Measurements from ENCODE around the gene CHMP6. TPM values are rescaled to one million over a fixed set of nuclear protein-coding genes. Genes with fewer than 3 reads are reported as not detected.

The CHMP6 gene
- total RNA-seq, 2 experiments from 2014 or later: 30.3 to 31.6 TPM

DNA sequence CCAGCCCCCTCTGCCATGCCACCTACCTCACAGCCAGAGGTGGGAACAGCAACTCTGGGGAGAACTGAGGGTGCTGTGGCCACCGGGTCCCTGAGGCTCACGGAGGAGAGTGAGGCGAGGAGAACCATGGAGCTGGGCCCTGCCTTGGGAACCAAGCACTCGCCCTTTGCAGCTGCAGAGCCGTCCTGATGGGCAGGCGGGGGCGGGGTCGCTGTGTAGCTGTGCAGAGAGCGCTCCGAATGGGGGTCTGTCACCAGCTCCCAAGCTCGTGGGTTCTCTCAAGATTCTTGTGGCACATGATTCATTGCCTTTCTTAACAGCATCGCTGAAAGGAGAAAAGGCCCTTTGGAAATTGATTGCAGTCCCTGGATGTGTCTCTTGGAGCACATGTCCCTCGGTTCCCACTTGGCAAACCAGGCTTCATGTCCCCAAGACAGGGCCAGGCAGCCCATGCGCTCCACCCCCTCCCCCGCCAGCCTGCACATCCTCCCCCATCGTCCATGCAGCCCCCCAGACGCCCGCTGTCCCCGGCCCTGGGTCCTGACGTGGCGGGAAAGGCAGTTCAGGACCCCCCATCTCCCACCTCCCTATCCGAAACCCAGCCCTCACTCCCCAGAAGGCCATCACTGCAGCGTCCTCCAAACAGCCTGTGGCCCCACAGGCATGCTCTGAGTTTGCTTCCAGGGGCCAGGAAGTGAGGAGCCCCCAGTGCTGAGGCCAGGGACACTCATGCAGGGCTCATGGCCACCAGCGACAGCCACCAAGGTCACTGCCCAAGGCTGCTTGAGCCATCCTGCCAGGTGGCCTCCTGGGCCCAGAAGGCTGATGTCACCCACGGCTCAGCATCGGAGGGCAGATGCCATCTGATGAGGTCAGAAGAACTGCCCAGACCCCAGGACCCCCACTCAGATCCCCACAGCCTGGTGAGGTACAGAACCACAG, 20.6 kb upstream of the CHMP6 start:
- Mint-ChIP-seq H3K4me3 (no peak overlapping the region), H3K27ac (no peak overlapping the region), H3K36me3 (ENCODE audit: low read depth) (no peaks in the 10 kb centered on the region), H3K27me3 (peaks cover 3% of the 10 kb centered on the region), H3K4me1 (peaks cover 7% of the 10 kb centered on the region), H3K9me3 (no peaks in the 10 kb centered on the region)
- ChIA-PET CTCF (interaction anchor here (1.1 to 1.9 kb wide), 4 partner anchors 70 to 543 kb away, joined by 3 to 11 read pairs (median 6); no protein-coding TSS in a partner anchor), POLR2A (interaction anchor here (1.2 to 2.2 kb wide), 4 partner anchors 8 to 547 kb away, joined by 3 to 6 read pairs (median 4); no protein-coding TSS in a partner anchor)
- DNase-seq: no peak

GRCh38 chr17:80971704-80972304, 19.8 kb upstream of the CHMP6 start:
- Mint-ChIP-seq H3K4me1 (peaks cover 7% of the 10 kb centered on the region), H3K36me3 (ENCODE audit: low read depth) (no peaks in the 10 kb centered on the region), H3K27ac (no peak overlapping the region), H3K27me3 (peaks cover 3% of the 10 kb centered on the region), H3K9me3 (no peaks in the 10 kb centered on the region), H3K4me3 (no peak overlapping the region)
- ChIA-PET CTCF (interaction anchor here (0.6 kb wide), 1 partner anchor 41 kb away, joined by 3 read pairs; no protein-coding TSS in a partner anchor), POLR2A (no interaction called here)
- DNase-seq: no peak

- POLR2A ChIA-PET: no interaction called here
- no peaks in the 10 kb centered on the region for H3K9me3 Mint-ChIP-seq
- H3K4me1 Mint-ChIP-seq: peaks cover 8% of the 10 kb centered on the region
- H3K36me3 Mint-ChIP-seq (ENCODE audit: low read depth): no peaks in the 10 kb centered on the region
- no peak for DNase-seq
- H3K27me3 Mint-ChIP-seq: peaks cover 9% of the 10 kb centered on the region
- CTCF ChIA-PET: interaction anchor here (0.6 kb wide), 1 partner anchor 423 kb away, joined by 3 read pairs; no protein-coding TSS in a partner anchor
- no peak overlapping the region for H3K4me3 Mint-ChIP-seq
- no peak overlapping the region for H3K27ac Mint-ChIP-seq
Observed at GRCh38 chr17:80976701-80977100, 14.9 kb upstream of the CHMP6 start.

GRCh38 chr17:80977172-80977571, 14.5 kb upstream of the CHMP6 start:
- CTCF ChIA-PET: no interaction called here
- H3K27me3 Mint-ChIP-seq: peaks cover 9% of the 10 kb centered on the region

GRCh38 chr17:80978499-80979497, 12.8 kb upstream of the CHMP6 start:
- Mint-ChIP-seq H3K4me3 (no peak overlapping the region), H3K27ac (no peak overlapping the region), H3K9me3 (no peaks in the 10 kb centered on the region), H3K27me3 (peaks cover 13% of the 10 kb centered on the region), H3K36me3 (ENCODE audit: low read depth) (no peaks in the 10 kb centered on the region), H3K4me1 (peaks cover 8% of the 10 kb centered on the region)
- ChIA-PET CTCF (interaction anchor here (1.5 kb wide), 1 partner anchor 552 kb away, joined by 4 read pairs; no protein-coding TSS in a partner anchor), POLR2A (interaction anchor here (1.0 kb wide), 1 partner anchor 8 kb away, joined by 3 read pairs; no protein-coding TSS in a partner anchor)
- no peak for DNase-seq

More at GRCh38 chr17:80977172-80977571, 14.5 kb upstream of the CHMP6 start:
- POLR2A ChIA-PET: no interaction called here
- DNase-seq: no peak
- H3K27ac Mint-ChIP-seq: no peak overlapping the region
- no peaks in the 10 kb centered on the region for H3K36me3 Mint-ChIP-seq (ENCODE audit: low read depth)
- H3K4me3 Mint-ChIP-seq: no peak overlapping the region
- no peaks in the 10 kb centered on the region for H3K9me3 Mint-ChIP-seq
- H3K4me1 Mint-ChIP-seq: peaks cover 8% of the 10 kb centered on the region

- Mint-ChIP-seq H3K27ac (no peak overlapping the region), H3K4me1 (peaks cover 8% of the 10 kb centered on the region), H3K27me3 (peaks cover 10% of the 10 kb centered on the region), H3K36me3 (ENCODE audit: low read depth) (no peaks in the 10 kb centered on the region), H3K4me3 (no peak overlapping the region), H3K9me3 (no peaks in the 10 kb centered on the region)
- DNase-seq: no peak
- ChIA-PET POLR2A (interaction anchor here (1.0 kb wide), 1 partner anchor 9 kb away, joined by 3 read pairs; no protein-coding TSS in a partner anchor), CTCF (interaction anchor here (1.5 kb wide), 1 partner anchor 553 kb away, joined by 4 read pairs; no protein-coding TSS in a partner anchor)
Observed at GRCh38 chr17:80979547-80980378, 11.9 kb upstream of the CHMP6 start.

DNA sequence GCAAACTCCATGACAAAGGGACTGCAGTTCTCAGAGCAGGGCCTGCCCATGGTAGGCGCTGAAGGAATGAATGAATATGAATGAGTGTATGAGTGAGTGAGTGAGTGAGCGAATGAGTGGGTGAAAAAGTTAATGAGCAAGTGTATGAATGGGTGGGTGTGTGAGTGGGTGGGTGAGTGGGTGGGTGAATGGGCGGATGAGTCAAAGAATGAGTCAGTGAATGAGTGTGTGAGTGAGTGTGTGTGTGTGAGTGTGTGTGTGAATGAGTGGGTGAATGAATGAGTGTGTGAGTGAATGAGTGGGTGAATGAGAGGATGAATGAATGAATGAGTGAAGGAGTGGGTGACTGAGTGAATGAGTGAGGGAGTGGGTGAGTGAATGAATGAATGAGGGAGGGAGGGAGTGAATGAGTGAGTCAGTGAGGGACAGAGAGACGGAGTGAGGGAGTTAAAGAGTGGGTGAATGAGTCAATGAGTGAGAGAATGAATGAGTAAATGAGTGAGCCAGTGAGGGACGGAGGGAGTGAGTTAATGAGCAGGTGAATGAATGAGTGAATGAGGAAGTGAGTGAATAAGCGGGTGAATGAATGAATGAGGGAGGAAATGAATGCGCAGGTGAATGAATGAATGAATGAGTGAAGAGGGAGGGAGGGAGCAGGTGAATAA, 11.1 kb upstream of the CHMP6 start:
- CTCF ChIA-PET: interaction anchor here (1.5 to 3.3 kb wide), 2 partner anchors 553 kb away, joined by 4 to 16 read pairs; no protein-coding TSS in a partner anchor
- Mint-ChIP-seq H3K4me3 (no peak overlapping the region), H3K27me3 (peaks cover 10% of the 10 kb centered on the region), H3K4me1 (peaks cover 8% of the 10 kb centered on the region), H3K36me3 (ENCODE audit: low read depth) (no peaks in the 10 kb centered on the region), H3K9me3 (no peaks in the 10 kb centered on the region), H3K27ac (no peak overlapping the region)
- POLR2A ChIA-PET: no interaction called here
- no peak for DNase-seq

DNA sequence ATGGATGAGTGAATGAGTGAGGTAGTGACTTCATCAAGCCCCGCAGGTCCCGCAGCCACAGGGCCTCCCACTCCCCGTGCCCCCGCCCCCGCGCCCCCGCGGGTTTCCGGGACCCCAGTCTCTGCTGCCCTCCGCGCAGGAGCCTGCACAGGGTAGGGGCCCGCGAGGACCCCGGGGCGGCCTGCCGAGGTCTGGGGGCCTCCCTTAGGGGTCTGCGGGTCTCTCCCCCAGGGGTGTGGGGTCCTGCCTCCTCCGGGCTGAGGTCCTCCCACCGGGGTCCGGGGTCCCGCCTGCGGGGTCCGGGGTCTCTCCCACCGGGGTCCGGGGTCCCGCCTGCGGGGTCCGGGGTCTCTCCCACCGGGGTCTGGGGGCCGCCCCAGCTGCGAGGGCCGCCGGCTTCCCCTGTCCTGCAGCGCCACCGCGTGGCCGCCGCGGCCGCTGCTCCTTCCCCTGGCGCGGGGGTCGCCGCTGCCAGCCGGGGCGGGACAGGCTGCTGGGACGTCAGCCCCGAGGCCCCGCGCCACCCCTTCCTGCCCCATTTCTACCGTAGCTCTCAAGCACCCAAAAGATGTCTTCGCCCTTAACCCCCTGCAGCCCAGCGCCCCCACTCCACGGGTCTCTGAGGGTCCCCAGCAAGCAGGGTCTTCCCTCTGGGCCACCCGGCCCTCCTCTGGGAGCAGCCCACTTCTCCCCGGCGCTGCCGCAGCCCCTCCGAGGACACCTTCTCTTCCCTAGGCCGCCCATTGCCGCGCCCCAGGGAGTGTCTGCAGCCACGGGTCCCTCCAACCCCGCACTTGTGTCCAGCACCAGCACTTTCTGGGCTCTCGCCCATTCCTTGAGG, 10.4 kb upstream of the CHMP6 start:
- POLR2A ChIA-PET: interaction anchor here (0.6 kb wide), 1 partner anchor 90 kb away, joined by 3 read pairs; no protein-coding TSS in a partner anchor
- DNase-seq: peak; percentile 32
- H3K27me3 Mint-ChIP-seq: peaks cover 12% of the 10 kb centered on the region
- H3K9me3 Mint-ChIP-seq: no peaks in the 10 kb centered on the region
- peaks cover 8% of the 10 kb centered on the region for H3K4me1 Mint-ChIP-seq
- no peaks in the 10 kb centered on the region for H3K36me3 Mint-ChIP-seq (ENCODE audit: low read depth)
- H3K4me3 Mint-ChIP-seq: no peak overlapping the region
- H3K27ac Mint-ChIP-seq: no peak overlapping the region
- CTCF ChIA-PET: interaction anchor here (1.5 to 3.3 kb wide), 2 partner anchors 554 to 556 kb away, joined by 3 to 16 read pairs; no protein-coding TSS in a partner anchor

DNA sequence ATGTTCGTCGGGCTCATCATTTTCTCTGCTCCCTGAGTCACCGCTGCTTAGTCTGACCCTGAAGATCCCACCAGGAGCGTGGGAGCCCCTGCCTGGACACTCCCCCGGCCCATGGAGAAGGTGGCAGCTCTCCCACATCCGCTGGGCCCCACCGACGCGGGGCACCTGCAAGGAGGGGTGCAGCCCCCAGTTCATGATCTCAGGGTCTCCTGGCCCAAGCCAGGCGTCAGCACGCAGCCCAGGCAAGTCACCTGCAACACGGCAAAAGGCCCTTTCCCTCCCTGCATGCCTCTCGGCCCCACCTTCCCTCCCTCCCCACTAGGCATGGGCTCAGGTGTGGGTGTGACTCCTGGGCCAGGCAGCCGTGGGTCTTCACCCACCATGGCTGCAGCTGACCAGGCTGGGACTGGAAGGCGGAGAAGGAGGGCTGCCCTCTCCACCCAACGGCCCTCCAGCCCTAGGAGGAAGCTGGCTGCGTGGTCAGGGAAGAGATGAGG, 9.7 kb upstream of the CHMP6 start:
- Mint-ChIP-seq H3K4me3 (no peak overlapping the region), H3K36me3 (ENCODE audit: low read depth) (no peaks in the 10 kb centered on the region), H3K27ac (no peak overlapping the region), H3K9me3 (no peaks in the 10 kb centered on the region), H3K27me3 (peaks cover 12% of the 10 kb centered on the region), H3K4me1 (peaks cover 8% of the 10 kb centered on the region)
- ChIA-PET POLR2A (interaction anchor here (0.6 kb wide), 1 partner anchor 89 kb away, joined by 3 read pairs; no protein-coding TSS in a partner anchor), CTCF (interaction anchor here (1.5 to 3.3 kb wide), 2 partner anchors 554 to 556 kb away, joined by 3 to 16 read pairs; no protein-coding TSS in a partner anchor)
- no peak for DNase-seq

- Mint-ChIP-seq H3K27ac (no peak overlapping the region), H3K4me1 (peaks cover 8% of the 10 kb centered on the region), H3K4me3 (no peak overlapping the region), H3K36me3 (ENCODE audit: low read depth) (no peaks in the 10 kb centered on the region), H3K27me3 (peaks cover 12% of the 10 kb centered on the region), H3K9me3 (no peaks in the 10 kb centered on the region)
- POLR2A ChIA-PET: interaction anchor here (0.6 kb wide), 1 partner anchor 89 kb away, joined by 3 read pairs; no protein-coding TSS in a partner anchor
- no peak for DNase-seq
- CTCF ChIA-PET: interaction anchor here (1.5 to 3.3 kb wide), 2 partner anchors 555 to 557 kb away, joined by 3 to 16 read pairs; no protein-coding TSS in a partner anchor
Observed at GRCh38 chr17:80982426-80982974, 9.1 kb upstream of the CHMP6 start.
